Fibroblast of lung (primary cell): ENCODE data around the gene ZNF800. TPM values are rescaled to one million over a fixed set of nuclear protein-coding genes. Genes with fewer than 3 reads are reported as not detected.

ENCODE experiments used
- DNase-seq, 2 donors: peaks; one replicate each; pipeline versions ENCODE4 v3.0.0 to v3.0.0-alpha.2; 2010; ENCODE audit warnings: low read depth in 2 of 2
- H2AFZ ChIP-seq: 2 replicates; pipeline ENCODE4 v1.5.1; 2012; ENCODE audit warnings: low read length, control low read depth, inconsistent platforms
- H3K27ac ChIP-seq: 2 replicates; pipeline ENCODE4 v1.5.1; 2011; ENCODE audit warnings: low read length, control low read depth; ENCODE audit not compliant: insufficient read depth
- H3K27me3 ChIP-seq: 2 replicates; pipeline ENCODE4 v1.5.1; 2011; ENCODE audit warnings: mild to moderate bottlenecking, low read length; ENCODE audit not compliant: control insufficient read depth, insufficient read depth
- H3K36me3 ChIP-seq: 2 replicates; pipeline ENCODE4 v1.5.1; 2011; ENCODE audit warnings: low read length; ENCODE audit not compliant: control insufficient read depth, insufficient read depth
- H3K4me1 ChIP-seq: 2 replicates; pipeline ENCODE4 v1.5.1; 2011; ENCODE audit warnings: low read length; ENCODE audit not compliant: control insufficient read depth, insufficient read depth; ENCODE audit errors: extremely low read depth
- H3K4me2 ChIP-seq: 2 replicates; pipeline ENCODE4 v1.5.1; 2011; ENCODE audit warnings: low read length, control low read depth; ENCODE audit not compliant: insufficient read depth; ENCODE audit errors: extremely low read depth
- H3K4me3 ChIP-seq, 4 experiments: fragments of 200-600 bp in 1 of 4; sonication (generic) in 1 of 4; replicated peaks in 1 of 4; 2 replicates each; pipeline ENCODE4 v1.5.1; 2011 to 2016; ENCODE audit warnings: low read length in 4 of 4, low read depth in 3 of 4, mild to moderate bottlenecking in 3 of 4, control low read depth in 2 of 4, inconsistent platforms in 1 of 4, mixed read lengths in 1 of 4; ENCODE audit not compliant: insufficient read depth in 1 of 4; ENCODE audit errors: control extremely low read depth in 1 of 4
- H3K79me2 ChIP-seq: 2 replicates; pipeline ENCODE4 v1.5.1; 2012; ENCODE audit warnings: mild to moderate bottlenecking, low read length, inconsistent platforms; ENCODE audit not compliant: control insufficient read depth, insufficient read depth
- H3K9ac ChIP-seq: 2 replicates; pipeline ENCODE4 v1.5.1; 2011; ENCODE audit warnings: mild to moderate bottlenecking, low read length, control low read depth; ENCODE audit not compliant: insufficient read depth
- H3K9me3 ChIP-seq: 2 replicates; pipeline ENCODE4 v1.5.1; 2012; ENCODE audit warnings: low read depth, low read length; ENCODE audit not compliant: control insufficient read depth, insufficient read depth
- H4K20me1 ChIP-seq: 2 replicates; pipeline ENCODE4 v1.5.1; 2011; ENCODE audit warnings: low read length; ENCODE audit not compliant: control insufficient read depth, insufficient read depth; ENCODE audit errors: extremely low read depth
- EZH2 ChIP-seq: IDR thresholded peaks from 2 replicates; pipeline ENCODE4 v1.5.1; 2012; ENCODE audit warnings: low read length, control low read depth, mild to moderate bottlenecking; ENCODE audit errors: missing control alignments
- polyA plus RNA-seq, 2 donors: library from polyadenylated mRNA; depleted of rRNA in 1 of 2; stranded (reverse) in 1 of 2; unstranded in 1 of 2; fragments of >200 nt; gene quantifications; 2 replicates each; pipeline ENCODE4 v1.2.1, GENCODE V29; 2011 to 2012; ENCODE audit warnings: missing spikeins in 1 of 2
- total RNA-seq: library from RNA; depleted of rRNA; stranded (reverse); fragments of >200 nt; gene quantifications from 2 replicates; pipeline ENCODE4 v1.2.1, GENCODE V29; 2014
- TF ChIP-seq, protein P1 (sequence below), 2 donors: IDR thresholded peaks in 1 of 2; conservative IDR thresholded peaks in 1 of 2; 1 replicate in 1 of 2; 2 replicates in 1 of 2; pipeline ENCODE4 v1.5.1; 2011 to 2012; ENCODE audit warnings: low read length in 2 of 2, control low read depth in 1 of 2, inconsistent platforms in 1 of 2, low read depth in 1 of 2, mild to moderate bottlenecking in 1 of 2

ZNF800 gene
- total and polyA plus RNA-seq, 2 donors (not counting 1 experiment from before 2014, with no cell fraction given) = 12.4 to 16.6 TPM

DNA sequence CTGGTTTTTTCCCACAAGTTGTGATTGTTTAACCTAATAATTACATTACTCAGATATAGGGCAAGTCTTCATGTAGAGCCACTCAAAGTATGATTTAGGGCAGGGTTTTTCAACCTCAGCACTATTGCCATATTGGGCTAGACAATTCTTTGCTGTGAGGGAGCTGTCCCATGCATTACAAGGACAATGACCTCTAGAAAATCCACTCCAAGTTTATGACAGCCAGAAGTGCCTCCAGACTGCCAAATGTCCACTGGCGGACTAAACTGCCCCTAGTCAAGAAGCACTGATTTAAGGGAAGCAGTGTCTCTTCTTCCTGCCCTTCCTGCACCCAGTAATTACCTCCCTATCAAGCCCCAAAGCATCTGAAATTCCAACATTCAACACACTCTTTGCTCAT lies 54.4 kb downstream of the ZNF800 start:
- no peaks in the 10 kb centered on the region for H3K4me1 ChIP-seq
- H3K27me3 ChIP-seq = no peaks in the 10 kb centered on the region
- no peaks in the 10 kb centered on the region for H4K20me1 ChIP-seq
- H3K27ac ChIP-seq = no peak overlapping the region
- H3K4me3 ChIP-seq = no peak overlapping the region
- H2AFZ ChIP-seq = no peak overlapping the region
- H3K79me2 ChIP-seq = no peaks in the 10 kb centered on the region
- TF ChIP-seq EZH2 = no peak
- TF ChIP-seq, protein P1, sequence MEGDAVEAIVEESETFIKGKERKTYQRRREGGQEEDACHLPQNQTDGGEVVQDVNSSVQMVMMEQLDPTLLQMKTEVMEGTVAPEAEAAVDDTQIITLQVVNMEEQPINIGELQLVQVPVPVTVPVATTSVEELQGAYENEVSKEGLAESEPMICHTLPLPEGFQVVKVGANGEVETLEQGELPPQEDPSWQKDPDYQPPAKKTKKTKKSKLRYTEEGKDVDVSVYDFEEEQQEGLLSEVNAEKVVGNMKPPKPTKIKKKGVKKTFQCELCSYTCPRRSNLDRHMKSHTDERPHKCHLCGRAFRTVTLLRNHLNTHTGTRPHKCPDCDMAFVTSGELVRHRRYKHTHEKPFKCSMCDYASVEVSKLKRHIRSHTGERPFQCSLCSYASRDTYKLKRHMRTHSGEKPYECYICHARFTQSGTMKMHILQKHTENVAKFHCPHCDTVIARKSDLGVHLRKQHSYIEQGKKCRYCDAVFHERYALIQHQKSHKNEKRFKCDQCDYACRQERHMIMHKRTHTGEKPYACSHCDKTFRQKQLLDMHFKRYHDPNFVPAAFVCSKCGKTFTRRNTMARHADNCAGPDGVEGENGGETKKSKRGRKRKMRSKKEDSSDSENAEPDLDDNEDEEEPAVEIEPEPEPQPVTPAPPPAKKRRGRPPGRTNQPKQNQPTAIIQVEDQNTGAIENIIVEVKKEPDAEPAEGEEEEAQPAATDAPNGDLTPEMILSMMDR (conservative IDR thresholded peaks at IDR 0.05 in 1 of 2, IDR thresholded peaks at IDR 0.05 in 1 of 2; ENCODE audit: low read depth in 1 of 2, low read length in 2 of 2) = no peak
- H3K9ac ChIP-seq = no peak overlapping the region
- no peak for DNase-seq
- H3K36me3 ChIP-seq = no peaks in the 10 kb centered on the region
- H3K4me2 ChIP-seq = no peak overlapping the region
- H3K9me3 ChIP-seq = no peaks in the 10 kb centered on the region

DNA sequence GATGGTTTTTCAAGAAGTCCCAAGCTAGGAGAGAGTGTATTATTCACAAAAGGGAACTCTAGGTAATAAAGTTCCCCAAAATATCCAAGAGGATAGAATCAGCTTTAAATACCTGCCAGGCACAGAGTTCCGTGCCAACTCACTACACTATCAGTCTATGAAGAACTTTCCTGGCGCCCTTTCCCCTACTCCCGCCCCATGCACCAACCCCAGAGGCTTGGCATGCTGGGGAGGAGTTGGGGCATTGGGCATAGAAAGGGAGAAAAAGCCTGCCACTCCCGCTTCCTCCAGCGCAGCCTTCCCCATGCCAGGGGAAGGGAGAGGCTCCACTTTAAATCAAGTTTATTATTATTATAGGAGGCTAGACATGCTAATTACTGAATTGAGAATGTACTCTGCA lies 54.9 kb downstream of the ZNF800 start:
- DNase-seq = no peak
- no peaks in the 10 kb centered on the region for H3K79me2 ChIP-seq
- TF ChIP-seq EZH2 = no peak
- TF ChIP-seq, protein P1 (conservative IDR thresholded peaks at IDR 0.05 in 1 of 2, IDR thresholded peaks at IDR 0.05 in 1 of 2; ENCODE audit: low read depth in 1 of 2, low read length in 2 of 2) = no peak
- no peaks in the 10 kb centered on the region for H3K4me1 ChIP-seq
- H3K4me3 ChIP-seq = no peak overlapping the region
- H3K27me3 ChIP-seq = no peaks in the 10 kb centered on the region
- H3K36me3 ChIP-seq = no peaks in the 10 kb centered on the region
- H3K27ac ChIP-seq = no peak overlapping the region
- no peak overlapping the region for H3K9ac ChIP-seq
- H3K9me3 ChIP-seq = no peaks in the 10 kb centered on the region
- no peaks in the 10 kb centered on the region for H4K20me1 ChIP-seq
- no peak overlapping the region for H2AFZ ChIP-seq
- H3K4me2 ChIP-seq = no peak overlapping the region

DNA sequence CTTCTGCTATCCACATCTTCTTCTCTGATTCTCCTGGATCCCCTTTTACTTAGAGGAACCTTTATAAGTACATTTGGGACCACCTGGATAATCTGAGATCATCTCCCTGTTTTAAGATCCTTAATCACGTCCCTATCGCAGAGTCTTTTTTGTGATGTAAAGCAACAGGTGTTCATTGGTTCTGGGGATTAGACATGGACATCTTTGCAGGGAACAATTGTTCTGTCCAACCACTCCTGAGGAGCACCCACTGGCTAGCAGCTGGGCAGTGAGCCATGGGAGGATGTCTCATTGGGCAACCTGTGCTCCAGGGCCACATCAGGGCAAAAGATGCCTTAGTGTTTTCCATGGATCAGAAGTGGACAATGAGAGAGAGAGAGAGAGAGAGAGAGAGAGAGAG lies 56.0 kb downstream of the ZNF800 start:
- Histone ChIP-seq H3K9ac (no peak overlapping the region), H3K4me1 (no peaks in the 10 kb centered on the region)

More for the DNA sequence above, 56.0 kb downstream of the ZNF800 start:
- Histone ChIP-seq H3K9me3 (no peaks in the 10 kb centered on the region), H4K20me1 (no peaks in the 10 kb centered on the region), H2AFZ (no peak overlapping the region), H3K36me3 (no peaks in the 10 kb centered on the region), H3K79me2 (no peaks in the 10 kb centered on the region), H3K4me3 (no peak overlapping the region), H3K27me3 (no peaks in the 10 kb centered on the region), H3K4me2 (no peak overlapping the region), H3K27ac (no peak overlapping the region)
- TF ChIP-seq, protein P1 (conservative IDR thresholded peaks at IDR 0.05 in 1 of 2, IDR thresholded peaks at IDR 0.05 in 1 of 2; ENCODE audit: low read depth in 1 of 2, low read length in 2 of 2) = no peak
- no peak for TF ChIP-seq EZH2
- DNase-seq = no peak
